Neural cell (in vitro differentiated cells): Measurements from ENCODE around the gene BMPR2.

ENCODE experiments used
- EZH2 ChIP-seq: fragments of 200-600, 300-800 bp; shearing (Covaris generic), sonication (generic); IDR thresholded peaks from 2 replicates; pipeline ENCODE4 v1.6.1; 2014; ENCODE audit warnings: antibody characterized with exemption, low read length, borderline replicate concordance, mild to moderate bottlenecking; ENCODE audit not compliant: insufficient read depth, poor library complexity, severe bottlenecking
- POLR2AphosphoS5 ChIP-seq: IDR thresholded peaks from 2 replicates; pipeline ENCODE4 v1.6.1; 2012
- TF ChIP-seq, protein P1 (sequence below): fragments of 450-650 bp; IDR thresholded peaks from 2 replicates; pipeline ENCODE4 v1.5.1; 2014; ENCODE audit warnings: antibody characterized with exemption, mild to moderate bottlenecking, moderate library complexity; ENCODE audit not compliant: poor library complexity, severe bottlenecking

DNA sequence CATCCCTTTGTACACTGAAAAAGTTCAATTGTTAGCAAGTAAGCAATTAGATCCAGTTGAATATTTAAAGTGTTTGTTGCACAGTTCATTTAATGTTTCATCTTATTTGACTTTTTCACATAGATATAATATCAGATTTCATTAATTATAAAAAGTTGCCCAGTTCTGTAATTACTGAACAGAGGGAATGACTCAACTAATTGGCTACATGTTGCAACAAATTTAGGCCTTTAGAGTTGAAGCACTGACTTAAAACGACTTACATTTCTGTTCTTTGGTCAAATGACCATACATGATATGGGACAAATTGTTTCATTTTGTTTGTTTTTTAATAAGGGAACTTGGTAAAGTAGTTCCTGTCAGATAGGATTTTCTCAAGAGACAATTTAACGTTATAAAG lies 190.2 kb downstream of the BMPR2 start:
- TF ChIP-seq, protein P1, sequence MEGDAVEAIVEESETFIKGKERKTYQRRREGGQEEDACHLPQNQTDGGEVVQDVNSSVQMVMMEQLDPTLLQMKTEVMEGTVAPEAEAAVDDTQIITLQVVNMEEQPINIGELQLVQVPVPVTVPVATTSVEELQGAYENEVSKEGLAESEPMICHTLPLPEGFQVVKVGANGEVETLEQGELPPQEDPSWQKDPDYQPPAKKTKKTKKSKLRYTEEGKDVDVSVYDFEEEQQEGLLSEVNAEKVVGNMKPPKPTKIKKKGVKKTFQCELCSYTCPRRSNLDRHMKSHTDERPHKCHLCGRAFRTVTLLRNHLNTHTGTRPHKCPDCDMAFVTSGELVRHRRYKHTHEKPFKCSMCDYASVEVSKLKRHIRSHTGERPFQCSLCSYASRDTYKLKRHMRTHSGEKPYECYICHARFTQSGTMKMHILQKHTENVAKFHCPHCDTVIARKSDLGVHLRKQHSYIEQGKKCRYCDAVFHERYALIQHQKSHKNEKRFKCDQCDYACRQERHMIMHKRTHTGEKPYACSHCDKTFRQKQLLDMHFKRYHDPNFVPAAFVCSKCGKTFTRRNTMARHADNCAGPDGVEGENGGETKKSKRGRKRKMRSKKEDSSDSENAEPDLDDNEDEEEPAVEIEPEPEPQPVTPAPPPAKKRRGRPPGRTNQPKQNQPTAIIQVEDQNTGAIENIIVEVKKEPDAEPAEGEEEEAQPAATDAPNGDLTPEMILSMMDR: no peak
- no peak for TF ChIP-seq EZH2
- no peak for TF ChIP-seq POLR2AphosphoS5
